Endothelial cell of umbilical vein (primary cell): ENCODE measurements around the gene VAV3. TPM values are rescaled to one million over a fixed set of nuclear protein-coding genes. Genes with fewer than 3 reads are reported as not detected.

Source experiments
- BruUV-seq: library from RNA; stranded (reverse); fragments of 400-500 nt; replicated peaks from 2 replicates; lab custom pipeline; 2021; lab: Mats Ljungman, UMichigan
- CTCF ChIA-PET: fragments of 300-600, 350-600 bp; sonication (Branson Sonifier 250); formaldehyde crosslinking; loops from one replicate; lab custom pipeline; 2021; ENCODE audit warnings: antibody characterized with exemption, inconsistent platforms; lab: Charles Lee
- POLR2A ChIA-PET: fragments of 300-600, 350-600 bp; sonication (Branson Sonifier 250); formaldehyde crosslinking; loops from one replicate; lab custom pipeline; 2021; ENCODE audit warnings: antibody characterized with exemption, inconsistent platforms; lab: Charles Lee
- DNase-seq: peaks from one replicate; pipeline ENCODE4 v3.0.0-alpha.2; 2011; ENCODE audit warnings: low read depth, low spot score
- FAIRE-seq: peaks from 2 replicates; lab custom pipeline; 2011; peaks lifted over from hg19 to GRCh38; lab: Jason Lieb, UNC
- H2AFZ ChIP-seq: 2 replicates; pipeline ENCODE4 v1.6.0; 2012; ENCODE audit warnings: low read depth, low read length, control low read depth, inconsistent platforms
- H3K27ac ChIP-seq: 2 replicates; pipeline ENCODE4 v1.5.1; 2011; ENCODE audit warnings: low read depth, mild to moderate bottlenecking, control low read depth, low read length, moderate library complexity; ENCODE audit not compliant: insufficient read depth
- H3K27me3 ChIP-seq, 2 experiments: 2 replicates each; pipeline versions ENCODE4 v1.6.0 to v1.6.1; 2011; ENCODE audit warnings: low read length in 2 of 2, mixed read lengths in 1 of 2; ENCODE audit not compliant: control insufficient read depth in 2 of 2, insufficient read depth in 2 of 2
- H3K36me3 ChIP-seq, 2 experiments: 2 replicates in 1 of 2; 3 replicates in 1 of 2; pipeline ENCODE4 v1.5.1; 2011; ENCODE audit warnings: low read length in 2 of 2, mild to moderate bottlenecking in 1 of 2, moderate library complexity in 1 of 2; ENCODE audit not compliant: control insufficient read depth in 2 of 2, insufficient read depth in 2 of 2; ENCODE audit errors: extremely low read depth in 1 of 2
- H3K4me1 ChIP-seq: 3 replicates; pipeline ENCODE4 v1.5.1; 2011; ENCODE audit warnings: mild to moderate bottlenecking, low read length; ENCODE audit not compliant: control insufficient read depth, insufficient read depth; ENCODE audit errors: extremely low read depth
- H3K4me2 ChIP-seq: 2 replicates; pipeline ENCODE4 v1.6.1; 2011; ENCODE audit warnings: low read length, control low read depth, mixed read lengths; ENCODE audit not compliant: insufficient read depth
- H3K4me3 ChIP-seq, 3 experiments: fragments of 200-600 bp in 1 of 3; sonication (generic), shearing (Covaris generic) in 1 of 3; replicated peaks in 1 of 3; 2 replicates each; pipeline ENCODE4 v1.5.1; 2011 to 2016; ENCODE audit warnings: control low read depth in 3 of 3, low read length in 3 of 3, mild to moderate bottlenecking in 2 of 3, inconsistent platforms in 1 of 3, low read depth in 1 of 3, moderate library complexity in 1 of 3; ENCODE audit not compliant: insufficient read depth in 1 of 3
- H3K79me2 ChIP-seq: 2 replicates; pipeline ENCODE4 v1.6.0; 2012; ENCODE audit warnings: low read length, inconsistent platforms; ENCODE audit not compliant: control insufficient read depth, insufficient read depth
- H3K9ac ChIP-seq: replicated peaks from 2 replicates; pipeline ENCODE3; 2011; ENCODE audit warnings: low read length, control low read depth; ENCODE audit not compliant: insufficient read depth; ENCODE audit errors: extremely low read depth
- H3K9me1 ChIP-seq: replicated peaks from 3 replicates; pipeline ENCODE4 v1.6.0; 2011; ENCODE audit warnings: mild to moderate bottlenecking, low read length; ENCODE audit not compliant: control insufficient read depth, insufficient read depth; ENCODE audit errors: extremely low read depth
- H3K9me3 ChIP-seq: replicated peaks from 2 replicates; pipeline ENCODE4 v1.5.1; 2012; ENCODE audit warnings: low read length, inconsistent platforms; ENCODE audit not compliant: control insufficient read depth, insufficient read depth
- H4K20me1 ChIP-seq: replicated peaks from 2 replicates; pipeline ENCODE3; 2011; ENCODE audit warnings: mild to moderate bottlenecking, low read length; ENCODE audit not compliant: control insufficient read depth, insufficient read depth; ENCODE audit errors: extremely low read depth
- CTCF ChIP-seq, 2 donors: IDR thresholded peaks; 1 replicate in 1 of 2; 2 replicates in 1 of 2; pipeline ENCODE4 v1.5.1; 2011; ENCODE audit warnings: low read length in 2 of 2, mild to moderate bottlenecking in 2 of 2, moderate library complexity in 2 of 2, control low read depth in 1 of 2, inconsistent platforms in 1 of 2, low read depth in 1 of 2; ENCODE audit not compliant: insufficient read depth in 1 of 2; ENCODE audit errors: extremely low read depth in 1 of 2
- FOS ChIP-seq: IDR thresholded peaks from 2 replicates; pipeline ENCODE4 v1.6.1; 2011; ENCODE audit warnings: mild to moderate bottlenecking, low read length, moderate library complexity, borderline replicate concordance; ENCODE audit not compliant: insufficient read depth
- GATA2 ChIP-seq: IDR thresholded peaks from 2 replicates; pipeline ENCODE4 v1.7.0; 2011; ENCODE audit warnings: low read depth, mild to moderate bottlenecking, moderate library complexity, mixed read lengths, low read length; ENCODE audit not compliant: insufficient read length, insufficient read depth
- JUN ChIP-seq: IDR thresholded peaks from 2 replicates; pipeline ENCODE4 v1.6.1; 2011; ENCODE audit warnings: borderline replicate concordance, low read depth; ENCODE audit not compliant: insufficient read length, insufficient read depth
- MAX ChIP-seq: IDR thresholded peaks from 2 replicates; pipeline ENCODE4 v1.6.1; 2011; ENCODE audit not compliant: insufficient read depth, insufficient read length
- MYC ChIP-seq: IDR thresholded peaks from one replicate; pipeline ENCODE4 v1.6.1; 2011; ENCODE audit warnings: mild to moderate bottlenecking, low read depth, low read length
- POLR2A ChIP-seq: IDR thresholded peaks from 2 replicates; pipeline ENCODE4 v1.6.1; 2012; ENCODE audit warnings: low read depth, mild to moderate bottlenecking, control low read depth, low read length
- dilution Hi-C: fragments of 300-500 bp; cut with MboI; formaldehyde crosslinking; loops from one replicate; pipeline ENCODE4 v1.15.0; 2019; ENCODE audit warnings: low sequenced_read_pairs; ENCODE audit not compliant: extremely low pct_ligation_motif_present
- intact Hi-C: fragments of 100-400 bp; cut with micrococcal nuclease; formaldehyde crosslinking; loops from one replicate; pipeline ENCODE4 v1.10.0; 2022
- polyA plus RNA-seq, 4 experiments: library from polyadenylated mRNA; depleted of rRNA in 3 of 4; stranded (reverse) in 3 of 4; unstranded in 1 of 4; fragments of >200 nt; gene quantifications; 2 replicates each; pipeline versions ENCODE4 v1.2.1 to v1.2.3, GENCODE V29; 2011 to 2012; ENCODE audit warnings: missing spikeins in 1 of 4
- total RNA-seq: library from RNA; stranded (reverse); gene quantifications from 2 replicates; pipeline ENCODE4 v1.2.3, GENCODE V29; 2021

The VAV3 gene
- total and polyA plus RNA-seq, 2 donors (not counting 3 experiments of a cell fraction or from before 2014, with no cell fraction given), result 0.18 to 1.5 TPM

GRCh38 chr1:107990606-107991005, 25.6 kb upstream of the VAV3 start:
- intact Hi-C loops (no loop called here), dilution Hi-C loops (no loop called here)
- no peaks in the 10 kb centered on the region for H3K27me3 ChIP-seq
- H3K27ac ChIP-seq, result no peak overlapping the region
- FAIRE-seq (no peak), DNase-seq (no peak)
- H3K9me1 ChIP-seq, result no peaks in the 10 kb centered on the region
- ChIA-PET POLR2A (no interaction called here), CTCF (no interaction called here)
- no peak overlapping the region for H3K9ac ChIP-seq
- no peak overlapping the region for H2AFZ ChIP-seq
- TF ChIP-seq CTCF (IDR thresholded peaks at IDR 0.05; ENCODE audit: extremely low read depth in 1 of 2, insufficient read depth in 1 of 2, low read depth in 1 of 2, low read length in 2 of 2) (no peak), MYC (no peak), JUN (no peak), FOS (no peak), GATA2 (no peak), MAX (no peak), POLR2A (no peak)
- no peaks in the 10 kb centered on the region for H3K4me1 ChIP-seq
- H3K9me3 ChIP-seq, result no peaks in the 10 kb centered on the region
- H3K79me2 ChIP-seq, result no peaks in the 10 kb centered on the region
- H3K4me2 ChIP-seq, result no peak overlapping the region
- no peaks in the 10 kb centered on the region for H4K20me1 ChIP-seq
- no peaks in the 10 kb centered on the region for H3K36me3 ChIP-seq
- BruUV-seq, result no TSS peak
- no peak overlapping the region for H3K4me3 ChIP-seq
